Thoracic aorta (tissue), 2 donors: ENCODE results near the gene SNTB2. TPM values are rescaled to one million over a fixed set of nuclear protein-coding genes. Genes with fewer than 3 reads are reported as not detected.

Experiments used
- ATAC-seq: fragments of 150-250 bp; one replicate; pipeline ENCODE4 v1.8.0; 2017; ENCODE audit warnings: low read depth; ENCODE audit not compliant: insufficient number of reproducible peaks, low FRiP score
- DNase-seq: peaks from one replicate; pipeline ENCODE4 v3.0.0-alpha.2; 2020; ENCODE audit warnings: low spot score
- H3K27ac ChIP-seq, 2 donors: fragments of 200-600 bp; sonication (generic); 1 replicate in 1 of 2; 2 replicates in 1 of 2; pipeline ENCODE4 v1.5.1; 2016; ENCODE audit warnings: mild to moderate bottlenecking in 2 of 2, moderate library complexity in 2 of 2
- H3K27me3 ChIP-seq: fragments of 200-600 bp; sonication (generic); replicated peaks from 2 replicates; pipeline ENCODE4 v1.6.0; 2016; ENCODE audit warnings: mild to moderate bottlenecking; ENCODE audit not compliant: insufficient read depth
- H3K36me3 ChIP-seq: fragments of 200-600 bp; sonication (generic); one replicate; pipeline ENCODE4 v1.5.1; 2016
- H3K4me1 ChIP-seq, 2 donors: fragments of 200-600 bp; sonication (generic); 1 replicate in 1 of 2; 2 replicates in 1 of 2; pipeline versions ENCODE4 v1.5.1 to v1.6.0; 2016; ENCODE audit warnings: low read depth in 2 of 2, mild to moderate bottlenecking in 1 of 2; ENCODE audit not compliant: control insufficient read depth in 1 of 2
- H3K4me3 ChIP-seq: fragments of 200-600 bp; sonication (generic); 2 replicates; pipeline ENCODE4 v1.5.1; 2016; ENCODE audit warnings: mild to moderate bottlenecking
- H3K9me3 ChIP-seq: fragments of 200-600 bp; sonication (generic); 2 replicates; pipeline ENCODE4 v1.5.1; 2016
- total RNA-seq, 2 donors: library from RNA; depleted of rRNA; stranded (reverse); fragments of >200 nt; gene quantifications; one replicate each; pipeline versions ENCODE4 v1.1.0 to v1.2.3, GENCODE V29; 2016
- TF ChIP-seq, protein P1 (sequence below): fragments of 200-600 bp; sonication (generic); IDR thresholded peaks from one replicate; pipeline ENCODE4 v1.5.1; 2019; ENCODE audit warnings: antibody characterized with exemption

SNTB2 gene
- total RNA-seq, 2 donors from 2014 or later, result 39.4 to 65.5 TPM

- Histone ChIP-seq H3K27me3 (no peaks in the 10 kb centered on the region), H3K9me3 (no peaks in the 10 kb centered on the region), H3K27ac (peak overlapping the region; percentile 84 to 91), H3K4me1 (peaks cover 21 to 47% of the 10 kb centered on the region in 2 donors), H3K36me3 (peaks cover 6% of the 10 kb centered on the region), H3K4me3 (no peak overlapping the region)
- TF ChIP-seq, protein P1, sequence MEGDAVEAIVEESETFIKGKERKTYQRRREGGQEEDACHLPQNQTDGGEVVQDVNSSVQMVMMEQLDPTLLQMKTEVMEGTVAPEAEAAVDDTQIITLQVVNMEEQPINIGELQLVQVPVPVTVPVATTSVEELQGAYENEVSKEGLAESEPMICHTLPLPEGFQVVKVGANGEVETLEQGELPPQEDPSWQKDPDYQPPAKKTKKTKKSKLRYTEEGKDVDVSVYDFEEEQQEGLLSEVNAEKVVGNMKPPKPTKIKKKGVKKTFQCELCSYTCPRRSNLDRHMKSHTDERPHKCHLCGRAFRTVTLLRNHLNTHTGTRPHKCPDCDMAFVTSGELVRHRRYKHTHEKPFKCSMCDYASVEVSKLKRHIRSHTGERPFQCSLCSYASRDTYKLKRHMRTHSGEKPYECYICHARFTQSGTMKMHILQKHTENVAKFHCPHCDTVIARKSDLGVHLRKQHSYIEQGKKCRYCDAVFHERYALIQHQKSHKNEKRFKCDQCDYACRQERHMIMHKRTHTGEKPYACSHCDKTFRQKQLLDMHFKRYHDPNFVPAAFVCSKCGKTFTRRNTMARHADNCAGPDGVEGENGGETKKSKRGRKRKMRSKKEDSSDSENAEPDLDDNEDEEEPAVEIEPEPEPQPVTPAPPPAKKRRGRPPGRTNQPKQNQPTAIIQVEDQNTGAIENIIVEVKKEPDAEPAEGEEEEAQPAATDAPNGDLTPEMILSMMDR, result no peak
- ATAC-seq (no peak), DNase-seq (no peak)
Observed at GRCh38 chr16:69169607-69170352, 17.2 kb upstream of the SNTB2 start.

DNA sequence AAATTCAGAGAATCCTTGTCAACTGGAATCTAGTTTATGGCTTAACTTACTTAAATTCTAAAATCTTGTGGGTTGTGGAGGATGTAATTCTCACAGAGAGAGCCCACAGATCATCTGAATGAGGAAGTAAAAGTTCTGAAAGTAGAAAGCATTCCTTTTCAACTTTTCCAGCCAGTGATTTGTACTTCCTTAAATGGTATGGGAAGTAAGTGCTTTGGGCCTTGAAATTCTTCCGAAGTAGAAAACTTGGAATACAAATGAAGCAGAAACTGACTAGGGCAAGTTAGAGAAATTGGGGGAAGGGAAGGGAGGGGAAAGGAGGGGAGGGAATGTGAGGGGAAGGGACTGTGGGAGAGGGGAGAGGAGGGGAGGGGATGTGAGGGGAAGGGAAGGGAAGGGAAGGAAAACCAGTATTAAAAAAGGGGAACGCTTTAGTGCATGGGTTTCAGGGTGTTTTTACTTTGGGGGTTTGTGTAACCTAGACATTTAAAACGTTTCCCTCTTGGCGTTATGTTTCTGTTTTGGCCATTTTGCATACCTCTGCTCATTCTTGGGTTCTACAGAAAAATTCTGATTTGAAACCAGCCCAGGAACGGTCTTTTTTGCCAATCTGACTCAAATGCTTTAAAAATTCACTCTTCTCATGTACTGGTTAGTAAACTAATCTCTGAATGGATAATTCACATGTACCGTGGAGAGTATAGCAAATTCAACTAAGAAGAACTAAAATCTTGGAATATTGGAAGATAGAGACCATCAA is 15.5 kb upstream of the SNTB2 start:
- ATAC-seq (no peak), DNase-seq (no peak)
- H3K4me3 ChIP-seq, result peak overlapping the region; percentile 54
- H3K9me3 ChIP-seq, result no peaks in the 10 kb centered on the region
- peak overlapping the region; percentile 84 to 91 for H3K27ac ChIP-seq
- H3K27me3 ChIP-seq, result no peaks in the 10 kb centered on the region
- TF ChIP-seq, protein P1, result no peak
- peaks cover 4% of the 10 kb centered on the region for H3K36me3 ChIP-seq
- H3K4me1 ChIP-seq, result peaks cover 24 to 56% of the 10 kb centered on the region in 2 donors

DNA sequence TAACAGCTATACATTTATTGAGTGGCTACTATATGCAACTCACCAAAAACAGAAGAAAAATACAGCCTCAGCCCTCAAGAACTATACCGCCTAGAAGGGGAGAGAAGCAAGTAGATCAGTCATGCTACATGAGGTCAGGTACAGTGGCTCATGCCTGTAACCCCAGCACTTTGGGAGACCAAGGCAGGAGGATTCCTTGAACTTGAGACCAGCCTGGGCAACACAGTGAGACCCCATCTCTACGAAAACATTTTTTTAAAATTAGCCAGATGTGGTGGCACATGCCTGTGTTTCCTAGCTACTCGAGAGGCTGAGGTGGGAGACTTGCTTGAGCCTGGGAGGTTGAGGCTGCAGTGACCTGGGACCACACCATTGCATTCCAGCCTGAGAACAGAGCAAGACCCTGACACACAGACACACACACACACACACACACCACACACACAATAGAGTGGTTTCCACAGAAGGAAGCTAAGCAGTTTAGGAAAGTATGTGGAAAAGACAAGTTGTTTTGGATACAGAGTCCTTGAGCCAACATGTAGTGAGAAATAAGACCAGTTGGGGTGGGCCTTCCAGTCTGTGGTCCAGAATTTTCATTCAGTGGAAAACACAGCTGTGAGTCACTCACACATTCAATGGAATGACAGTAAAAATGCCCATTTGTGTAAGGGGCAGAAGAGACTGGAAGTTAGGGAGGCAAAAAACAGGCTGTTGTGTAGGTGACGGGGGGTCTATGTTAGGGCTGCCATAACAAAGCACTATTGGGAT is 10.7 kb upstream of the SNTB2 start:
- Histone ChIP-seq H3K36me3 (no peaks in the 10 kb centered on the region), H3K4me3 (no peak overlapping the region), H3K27ac (peak overlapping the region; percentile 29 to 64), H3K27me3 (no peaks in the 10 kb centered on the region), H3K4me1 (peaks cover 35 to 63% of the 10 kb centered on the region in 2 donors), H3K9me3 (no peaks in the 10 kb centered on the region)
- ATAC-seq (no peak), DNase-seq (no peak)
- TF ChIP-seq, protein P1, result no peak

DNA sequence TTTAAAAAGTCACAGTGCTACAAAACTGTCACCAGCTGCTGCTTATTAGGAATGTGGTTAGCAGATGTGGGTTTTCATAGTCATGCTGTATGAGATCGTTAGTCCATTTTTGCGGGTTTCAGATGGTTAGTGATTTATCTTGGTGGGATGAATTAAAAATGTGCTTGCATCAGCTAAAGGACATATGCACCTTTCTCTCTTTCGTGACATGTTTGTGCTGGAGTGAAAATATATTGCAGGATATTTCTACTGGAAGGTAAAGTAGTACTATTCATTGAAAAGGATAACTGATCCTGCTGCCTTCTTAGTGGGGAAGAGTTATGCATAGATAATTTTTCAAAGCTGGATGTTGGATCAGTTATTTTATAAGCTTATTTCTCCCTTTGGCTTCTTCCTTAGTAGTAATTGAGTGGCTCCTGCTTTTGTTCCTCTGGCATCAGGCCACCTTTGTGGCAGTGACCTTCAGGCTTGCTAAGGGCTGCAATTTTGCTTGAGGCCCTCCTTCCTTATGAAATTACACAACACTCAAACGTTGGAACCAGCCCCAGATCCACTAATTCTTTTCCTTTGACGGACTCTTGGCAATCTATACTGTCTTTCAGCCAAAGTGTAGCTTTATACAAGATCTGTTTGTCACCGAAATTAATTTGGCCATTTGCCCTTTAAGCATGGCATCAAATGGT is 7.5 kb upstream of the SNTB2 start:
- peak overlapping the region; percentile 77 to 80 for H3K27ac ChIP-seq

More for the DNA sequence above, 7.5 kb upstream of the SNTB2 start:
- Histone ChIP-seq H3K4me3 (no peak overlapping the region), H3K36me3 (no peaks in the 10 kb centered on the region), H3K9me3 (no peaks in the 10 kb centered on the region), H3K27me3 (no peaks in the 10 kb centered on the region), H3K4me1 (peaks cover 28 to 53% of the 10 kb centered on the region in 2 donors)
- ATAC-seq (peak; percentile 88), DNase-seq (peak; percentile 59)
- TF ChIP-seq, protein P1, result no peak
